GM12878 (cell line): ENCODE measurements around the gene RGS12. TPM values are rescaled to one million over a fixed set of nuclear protein-coding genes. Genes with fewer than 3 reads are reported as not detected.

Source experiments
- ATAC-seq: fragments of 200-7000 bp; cut with Tn5 transposase; 3 replicates; pipeline ENCODE4 v1.9.1; 2020; ENCODE audit warnings: mild to moderate bottlenecking, moderate library complexity
- BruUV-seq: library from RNA; stranded (reverse); fragments of 400-500 nt; replicated peaks from 2 replicates; lab custom pipeline; 2021; lab: Mats Ljungman, UMichigan
- CTCF ChIA-PET: fragments of 300-600 bp; sonication (Branson Sonifier 250); formaldehyde crosslinking; extraction: SDS; loops from one replicate; lab custom pipeline; 2021; ENCODE audit warnings: inconsistent platforms; lab: Yijun Ruan, JAX
- POLR2A ChIA-PET: fragments of 350-600 bp; formaldehyde crosslinking; extraction: SDS; loops from one replicate; lab custom pipeline; 2021; ENCODE audit warnings: inconsistent platforms; lab: Charles Lee
- RAD21 ChIA-PET: fragments of 300-600 bp; sonication (Branson Sonifier 250); formaldehyde crosslinking; loops from one replicate; lab custom pipeline; 2023; ENCODE audit warnings: antibody characterized with exemption; ENCODE audit not compliant: unreplicated experiment; lab: Charles Lee
- SMC1A ChIA-PET: fragments of 300-600 bp; sonication (Branson Sonifier 250); formaldehyde crosslinking; loops from one replicate; lab custom pipeline; 2023; ENCODE audit not compliant: unreplicated experiment, uncharacterized antibody; lab: Charles Lee
- DNase-seq: peaks from one replicate; pipeline ENCODE4 v3.0.0-alpha.2; 2011; ENCODE audit warnings: low read depth, low spot score
- FAIRE-seq: peaks from 3 replicates; lab custom pipeline; 2011; peaks lifted over from hg19 to GRCh38; lab: Jason Lieb, UNC
- H2AFZ ChIP-seq: 2 replicates; pipeline ENCODE4 v1.6.0; 2011; ENCODE audit warnings: low read depth, low read length, control low read depth; ENCODE audit not compliant: control insufficient read depth
- H3K27ac ChIP-seq: 2 replicates; pipeline ENCODE4 v1.5.1; 2011; ENCODE audit warnings: control low read depth; ENCODE audit not compliant: control insufficient read depth, insufficient read depth
- H3K27me3 ChIP-seq, 2 experiments: replicated peaks in 1 of 2; 2 replicates each; pipeline versions ENCODE4 v1.6.0 to v1.6.1; 2011; ENCODE audit warnings: low read length in 1 of 2; ENCODE audit not compliant: control insufficient read depth in 2 of 2, insufficient read depth in 2 of 2
- H3K36me3 ChIP-seq, 2 experiments: 2 replicates each; pipeline ENCODE4 v1.5.1; 2011; ENCODE audit warnings: low read length in 1 of 2; ENCODE audit not compliant: control insufficient read depth in 2 of 2, insufficient read depth in 2 of 2
- H3K4me1 ChIP-seq: 2 replicates; pipeline ENCODE4 v1.6.1; 2011; ENCODE audit warnings: mild to moderate bottlenecking, low read length, moderate library complexity, mixed read lengths; ENCODE audit not compliant: control insufficient read depth, insufficient read depth
- H3K4me2 ChIP-seq: 2 replicates; pipeline ENCODE4 v1.6.0; 2011; ENCODE audit warnings: control low read depth; ENCODE audit not compliant: control insufficient read depth, insufficient read depth
- H3K4me3 ChIP-seq: fragments of 200-600 bp; sonication (generic); 2 replicates; pipeline ENCODE4 v1.5.1; 2016
- H3K79me2 ChIP-seq: 2 replicates; pipeline ENCODE4 v1.6.0; 2011; ENCODE audit warnings: low read length; ENCODE audit not compliant: control insufficient read depth, insufficient read depth
- H3K9ac ChIP-seq: 2 replicates; pipeline ENCODE4 v1.8.0; 2011; ENCODE audit warnings: low read length, control low read depth, mixed read lengths; ENCODE audit not compliant: control insufficient read depth, insufficient read depth
- H3K9me3 ChIP-seq: replicated peaks from 3 replicates; pipeline ENCODE4 v1.5.1; 2011; ENCODE audit warnings: mild to moderate bottlenecking, low read length; ENCODE audit not compliant: control insufficient read depth, insufficient read depth
- H4K20me1 ChIP-seq: 2 replicates; pipeline ENCODE4 v1.6.0; 2011; ENCODE audit not compliant: control insufficient read depth, insufficient read depth
- FOXK2 ChIP-seq: fragments of 450-650 bp; IDR thresholded peaks from 2 replicates; pipeline ENCODE4 v1.6.1; 2017; ENCODE audit warnings: mild to moderate bottlenecking, moderate library complexity
- STAT1 ChIP-seq: fragments of 450-650 bp; conservative IDR thresholded peaks from 2 replicates; pipeline ENCODE4 v1.6.1; 2014; ENCODE audit warnings: antibody characterized with exemption, mild to moderate bottlenecking
- ZNF207 ChIP-seq: fragments of 450-650 bp; IDR thresholded peaks from 2 replicates; pipeline ENCODE4 v1.6.1; 2014; ENCODE audit warnings: antibody characterized with exemption, mild to moderate bottlenecking, borderline replicate concordance
- WGBS: methylation state at CpG from one replicate; pipeline ENCODE4 v1.1.6; 2016; ENCODE audit warnings: low lambda C conversion rate; ENCODE audit not compliant: insufficient replicate concordance, insufficient coverage; ENCODE audit errors: missing lambda C conversion rate; 5-methylcytosine and 5-hydroxymethylcytosine counted together
- in situ Hi-C: fragments of 300-500 bp; cut with MboI; formaldehyde crosslinking; loops from 9 replicates; pipeline ENCODE4 v1.14.3; 2018; ENCODE audit warnings: mixed read lengths
- intact Hi-C: fragments of 100-400 bp; cut with micrococcal nuclease; formaldehyde crosslinking; loops from one replicate; pipeline ENCODE4 v1.14.2; 2022; ENCODE audit not compliant: unreplicated experiment
- polyA plus RNA-seq, 11 experiments: library from polyadenylated mRNA; depleted of rRNA in 4 of 11; unstranded in 6 of 11; stranded (reverse) in 5 of 11; fragments of >200 nt; fragmentation: Nextera tagmentation in 4 of 11; fragmentation: Illumina TruSeq in 1 of 11; extraction: Ambion mirVana in 4 of 11; extraction: Trizol in 1 of 11; gene quantifications; 1 replicate in 1 of 11; 2 replicates in 10 of 11; pipeline versions ENCODE4 v1.2.1 to v1.2.3, GENCODE V29; 2011 to 2016; ENCODE audit warnings: inconsistent platforms in 2 of 11, missing spikeins in 2 of 11, low read depth in 1 of 11
- total RNA-seq, 4 experiments: library from RNA; depleted of rRNA in 3 of 4; stranded (reverse); fragments of >200 nt in 3 of 4; fragmentation: Illumina TruSeq in 1 of 4; extraction: Trizol in 1 of 4; gene quantifications; 2 replicates each; pipeline versions ENCODE4 v1.2.1 to v1.2.3, GENCODE V29; 2013 to 2021
- TF ChIP-seq, protein P1 (sequence below): fragments of 450-650 bp; formaldehyde crosslinking; IDR thresholded peaks from 2 replicates; pipeline ENCODE4 v1.5.0; 2022; ENCODE audit warnings: mild to moderate bottlenecking, missing genetic modification characterization
- TF ChIP-seq, protein P2 (sequence below): fragments of 450-650 bp; IDR thresholded peaks from 2 replicates; pipeline ENCODE4 v1.6.1; 2017; ENCODE audit warnings: mild to moderate bottlenecking, moderate library complexity
- TF ChIP-seq, protein P3 (sequence below): fragments of 450-650 bp; IDR thresholded peaks from 2 replicates; pipeline ENCODE4 v1.6.1; 2017; ENCODE audit warnings: mild to moderate bottlenecking

Gene RGS12
- total and polyA plus RNA-seq, 10 of the 15 experiments (the other 5 are each of a cell fraction or from before 2014, with no cell fraction given) = 0.02 to 2.2 (median 0.73) TPM

DNA sequence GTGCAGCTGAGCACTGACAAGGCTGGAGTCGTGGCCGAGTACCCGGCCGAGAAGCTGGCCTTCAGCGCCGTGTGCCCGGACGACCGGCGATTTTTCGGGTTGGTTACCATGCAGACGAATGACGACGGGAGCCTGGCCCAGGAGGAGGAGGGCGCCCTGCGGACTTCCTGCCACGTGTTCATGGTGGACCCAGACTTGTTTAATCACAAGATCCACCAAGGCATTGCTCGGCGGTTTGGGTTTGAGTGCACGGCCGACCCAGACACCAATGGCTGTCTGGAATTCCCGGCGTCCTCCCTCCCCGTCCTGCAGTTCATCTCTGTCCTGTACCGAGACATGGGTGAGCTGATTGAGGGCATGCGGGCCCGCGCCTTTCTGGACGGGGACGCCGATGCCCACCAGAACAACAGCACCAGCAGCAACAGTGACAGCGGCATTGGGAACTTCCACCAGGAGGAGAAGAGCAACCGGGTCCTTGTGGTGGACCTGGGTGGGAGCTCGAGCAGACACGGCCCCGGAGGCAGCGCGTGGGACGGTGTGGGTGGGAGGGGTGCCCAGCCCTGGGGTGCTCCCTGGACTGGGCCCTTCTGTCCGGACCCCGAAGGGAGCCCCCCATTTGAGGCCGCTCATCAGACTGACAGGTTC lies 24.3 kb downstream of the RGS12 start:
- H3K27ac ChIP-seq = no peak overlapping the region
- ChIA-PET CTCF (interaction anchor here (0.6 kb wide), 1 partner anchor 160 kb away, joined by 3 read pairs; no protein-coding TSS in a partner anchor), POLR2A (no interaction called here), RAD21 (no interaction called here), SMC1A (no interaction called here)
- no peak overlapping the region for H3K4me3 ChIP-seq
- WGBS = 66% methylated on average over 38 of the region's 42 CpGs
- H3K4me2 ChIP-seq = no peak overlapping the region
- in situ Hi-C loops (no loop called here), intact Hi-C loops (no loop called here)
- TF ChIP-seq FOXK2 (no peak), ZNF207 (no peak), STAT1 (no peak)
- TF ChIP-seq, protein P1, sequence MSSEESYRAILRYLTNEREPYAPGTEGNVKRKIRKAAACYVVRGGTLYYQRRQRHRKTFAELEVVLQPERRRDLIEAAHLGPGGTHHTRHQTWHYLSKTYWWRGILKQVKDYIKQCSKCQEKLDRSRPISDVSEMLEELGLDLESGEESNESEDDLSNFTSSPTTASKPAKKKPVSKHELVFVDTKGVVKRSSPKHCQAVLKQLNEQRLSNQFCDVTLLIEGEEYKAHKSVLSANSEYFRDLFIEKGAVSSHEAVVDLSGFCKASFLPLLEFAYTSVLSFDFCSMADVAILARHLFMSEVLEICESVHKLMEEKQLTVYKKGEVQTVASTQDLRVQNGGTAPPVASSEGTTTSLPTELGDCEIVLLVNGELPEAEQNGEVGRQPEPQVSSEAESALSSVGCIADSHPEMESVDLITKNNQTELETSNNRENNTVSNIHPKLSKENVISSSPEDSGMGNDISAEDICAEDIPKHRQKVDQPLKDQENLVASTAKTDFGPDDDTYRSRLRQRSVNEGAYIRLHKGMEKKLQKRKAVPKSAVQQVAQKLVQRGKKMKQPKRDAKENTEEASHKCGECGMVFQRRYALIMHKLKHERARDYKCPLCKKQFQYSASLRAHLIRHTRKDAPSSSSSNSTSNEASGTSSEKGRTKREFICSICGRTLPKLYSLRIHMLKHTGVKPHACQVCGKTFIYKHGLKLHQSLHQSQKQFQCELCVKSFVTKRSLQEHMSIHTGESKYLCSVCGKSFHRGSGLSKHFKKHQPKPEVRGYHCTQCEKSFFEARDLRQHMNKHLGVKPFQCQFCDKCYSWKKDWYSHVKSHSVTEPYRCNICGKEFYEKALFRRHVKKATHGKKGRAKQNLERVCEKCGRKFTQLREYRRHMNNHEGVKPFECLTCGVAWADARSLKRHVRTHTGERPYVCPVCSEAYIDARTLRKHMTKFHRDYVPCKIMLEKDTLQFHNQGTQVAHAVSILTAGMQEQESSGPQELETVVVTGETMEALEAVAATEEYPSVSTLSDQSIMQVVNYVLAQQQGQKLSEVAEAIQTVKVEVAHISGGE (CRISPR knock-in tag) = no peak
- TF ChIP-seq, protein P2, sequence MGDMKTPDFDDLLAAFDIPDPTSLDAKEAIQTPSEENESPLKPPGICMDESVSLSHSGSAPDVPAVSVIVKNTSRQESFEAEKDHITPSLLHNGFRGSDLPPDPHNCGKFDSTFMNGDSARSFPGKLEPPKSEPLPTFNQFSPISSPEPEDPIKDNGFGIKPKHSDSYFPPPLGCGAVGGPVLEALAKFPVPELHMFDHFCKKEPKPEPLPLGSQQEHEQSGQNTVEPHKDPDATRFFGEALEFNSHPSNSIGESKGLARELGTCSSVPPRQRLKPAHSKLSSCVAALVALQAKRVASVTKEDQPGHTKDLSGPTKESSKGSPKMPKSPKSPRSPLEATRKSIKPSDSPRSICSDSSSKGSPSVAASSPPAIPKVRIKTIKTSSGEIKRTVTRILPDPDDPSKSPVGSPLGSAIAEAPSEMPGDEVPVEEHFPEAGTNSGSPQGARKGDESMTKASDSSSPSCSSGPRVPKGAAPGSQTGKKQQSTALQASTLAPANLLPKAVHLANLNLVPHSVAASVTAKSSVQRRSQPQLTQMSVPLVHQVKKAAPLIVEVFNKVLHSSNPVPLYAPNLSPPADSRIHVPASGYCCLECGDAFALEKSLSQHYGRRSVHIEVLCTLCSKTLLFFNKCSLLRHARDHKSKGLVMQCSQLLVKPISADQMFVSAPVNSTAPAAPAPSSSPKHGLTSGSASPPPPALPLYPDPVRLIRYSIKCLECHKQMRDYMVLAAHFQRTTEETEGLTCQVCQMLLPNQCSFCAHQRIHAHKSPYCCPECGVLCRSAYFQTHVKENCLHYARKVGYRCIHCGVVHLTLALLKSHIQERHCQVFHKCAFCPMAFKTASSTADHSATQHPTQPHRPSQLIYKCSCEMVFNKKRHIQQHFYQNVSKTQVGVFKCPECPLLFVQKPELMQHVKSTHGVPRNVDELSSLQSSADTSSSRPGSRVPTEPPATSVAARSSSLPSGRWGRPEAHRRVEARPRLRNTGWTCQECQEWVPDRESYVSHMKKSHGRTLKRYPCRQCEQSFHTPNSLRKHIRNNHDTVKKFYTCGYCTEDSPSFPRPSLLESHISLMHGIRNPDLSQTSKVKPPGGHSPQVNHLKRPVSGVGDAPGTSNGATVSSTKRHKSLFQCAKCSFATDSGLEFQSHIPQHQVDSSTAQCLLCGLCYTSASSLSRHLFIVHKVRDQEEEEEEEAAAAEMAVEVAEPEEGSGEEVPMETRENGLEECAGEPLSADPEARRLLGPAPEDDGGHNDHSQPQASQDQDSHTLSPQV = no peak
- TF ChIP-seq, protein P3, sequence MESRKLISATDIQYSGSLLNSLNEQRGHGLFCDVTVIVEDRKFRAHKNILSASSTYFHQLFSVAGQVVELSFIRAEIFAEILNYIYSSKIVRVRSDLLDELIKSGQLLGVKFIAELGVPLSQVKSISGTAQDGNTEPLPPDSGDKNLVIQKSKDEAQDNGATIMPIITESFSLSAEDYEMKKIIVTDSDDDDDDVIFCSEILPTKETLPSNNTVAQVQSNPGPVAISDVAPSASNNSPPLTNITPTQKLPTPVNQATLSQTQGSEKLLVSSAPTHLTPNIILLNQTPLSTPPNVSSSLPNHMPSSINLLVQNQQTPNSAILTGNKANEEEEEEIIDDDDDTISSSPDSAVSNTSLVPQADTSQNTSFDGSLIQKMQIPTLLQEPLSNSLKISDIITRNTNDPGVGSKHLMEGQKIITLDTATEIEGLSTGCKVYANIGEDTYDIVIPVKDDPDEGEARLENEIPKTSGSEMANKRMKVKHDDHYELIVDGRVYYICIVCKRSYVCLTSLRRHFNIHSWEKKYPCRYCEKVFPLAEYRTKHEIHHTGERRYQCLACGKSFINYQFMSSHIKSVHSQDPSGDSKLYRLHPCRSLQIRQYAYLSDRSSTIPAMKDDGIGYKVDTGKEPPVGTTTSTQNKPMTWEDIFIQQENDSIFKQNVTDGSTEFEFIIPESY = no peak
- H3K36me3 ChIP-seq = no peaks in the 10 kb centered on the region
- ATAC-seq = no peak
- H3K9ac ChIP-seq = no peak overlapping the region
- no peaks in the 10 kb centered on the region for H4K20me1 ChIP-seq
- FAIRE-seq = no peak
- DNase-seq = no peak
- H3K79me2 ChIP-seq = no peaks in the 10 kb centered on the region
- no peaks in the 10 kb centered on the region; a peak in 1 of 4 replicates for H3K27me3 ChIP-seq
- BruUV-seq = no TSS peak
- no peak overlapping the region for H2AFZ ChIP-seq
- H3K4me1 ChIP-seq = no peaks in the 10 kb centered on the region
- H3K9me3 ChIP-seq = no peaks in the 10 kb centered on the region
